GM12892 (cell line): ENCODE results near the gene CLK2.
"Not testable (repeated sequence)": the region's sequence is repeated elsewhere in the genome, so short reads cannot be mapped to it uniquely, and the experiment has no call there.

Source experiments
- DNase-seq: peaks from one replicate; pipeline ENCODE4 v3.0.0; 2011; ENCODE audit not compliant: insufficient read length
- FAIRE-seq: peaks from 2 replicates; lab custom pipeline; 2011; peaks lifted over from hg19 to GRCh38; lab: Jason Lieb, UNC
- POLR2A ChIP-seq: IDR thresholded peaks from 2 replicates; pipeline ENCODE4 v1.6.1; 2011; ENCODE audit warnings: low read depth, low read length, control low read depth
- POLR2AphosphoS5 ChIP-seq: IDR thresholded peaks from 2 replicates; pipeline ENCODE4 v1.6.1; 2011; ENCODE audit warnings: low read depth, low read length, control low read depth
- TAF1 ChIP-seq: IDR thresholded peaks from 2 replicates; pipeline ENCODE4 v1.6.1; 2011; ENCODE audit warnings: low read depth, mild to moderate bottlenecking, control low read depth, low read length, borderline replicate concordance

CLK2 gene

DNA sequence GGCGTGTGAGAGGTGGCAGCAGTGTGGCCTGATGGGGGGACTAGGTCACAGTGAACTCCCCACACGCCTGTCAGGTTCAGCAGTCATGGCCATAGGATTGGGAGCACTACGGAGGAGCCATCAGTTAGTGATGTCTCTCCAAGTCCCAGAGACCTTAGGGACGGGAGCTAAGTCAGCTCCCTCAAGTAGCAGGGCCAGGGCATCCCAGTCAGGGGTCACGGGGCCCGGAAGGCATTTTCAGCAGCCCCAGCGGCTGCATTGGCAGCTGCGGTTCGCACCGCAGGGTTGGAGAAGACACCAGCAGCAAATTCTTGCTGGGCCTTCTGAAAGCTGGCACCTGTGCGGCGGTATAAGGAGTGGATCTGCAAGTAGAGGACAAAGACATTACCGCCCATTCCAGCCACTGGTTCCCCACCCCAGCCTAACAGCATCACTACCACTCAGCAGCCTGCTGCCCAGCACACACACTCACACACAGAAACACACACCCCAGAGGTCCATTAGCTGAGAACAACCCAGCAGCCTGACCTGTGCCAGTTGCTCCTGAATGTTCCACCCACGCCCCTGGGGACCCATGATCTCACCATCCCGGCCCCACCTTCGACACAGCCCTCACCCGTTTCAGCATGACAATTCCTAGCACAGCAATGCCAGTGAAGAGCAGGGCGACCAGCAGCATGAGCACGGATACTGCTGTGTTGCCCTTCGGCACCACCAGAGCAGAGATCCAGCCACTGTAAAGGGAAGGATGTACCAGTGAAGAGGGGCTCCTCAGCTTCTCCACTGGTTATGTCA is 17.0 kb downstream of the CLK2 start:
- no peak; the same call in 1 of the 2 replicates for TF ChIP-seq POLR2AphosphoS5
- no peak for TF ChIP-seq POLR2A
- TF ChIP-seq TAF1, result no peak
- no peak for DNase-seq
- no peak for FAIRE-seq

DNA sequence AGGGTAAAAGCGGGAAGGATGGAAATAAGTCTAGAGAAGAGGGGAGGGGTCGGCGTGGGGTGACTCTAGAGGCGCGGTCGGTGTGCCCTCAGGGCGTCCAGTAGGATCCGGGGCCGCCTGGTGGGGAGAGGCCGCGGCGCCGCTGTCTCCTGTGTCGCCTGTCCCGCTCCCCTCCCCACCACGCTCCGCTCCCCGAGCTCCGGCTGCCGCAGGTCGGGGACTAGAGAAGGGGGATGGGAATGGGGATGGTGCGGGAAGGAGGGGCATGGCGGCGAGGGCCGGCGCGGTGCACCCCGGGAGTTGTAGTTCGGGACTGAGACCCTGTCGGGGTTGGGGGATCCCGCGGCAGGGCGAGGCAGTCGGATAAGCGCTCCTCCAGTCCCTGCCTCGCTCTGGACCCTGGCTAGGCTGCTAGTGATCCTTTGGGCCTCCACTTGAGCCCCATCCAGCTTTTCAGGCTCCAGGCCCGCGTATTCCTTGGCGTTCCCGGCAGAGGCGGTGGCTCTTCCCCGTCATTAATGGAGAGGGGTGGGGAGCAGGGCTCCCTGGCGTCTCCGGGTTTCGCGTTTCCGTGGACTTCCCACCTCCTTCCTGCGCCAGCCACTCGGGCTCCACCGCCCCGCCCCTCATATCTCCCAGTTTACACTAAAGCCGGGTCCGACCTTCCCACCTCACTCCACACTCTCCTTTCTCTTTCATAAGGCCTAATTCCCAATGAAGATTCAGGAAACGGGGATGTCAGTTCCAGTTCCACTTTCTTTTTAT is 17.9 kb downstream of the CLK2 start, which contains the start of gene ENTREP3:
Gene ENTREP3, minus strand, starts transcription at position 241 of the 765 bp plus-strand sequence. CDS start 606 bp downstream, outside the sequence.
- peak; percentile 97 for DNase-seq
- FAIRE-seq, result peak; percentile 94
- peak; percentile 42; the same call in 1 of the 2 replicates for TF ChIP-seq POLR2AphosphoS5
- peak; percentile 57; the same call in 1 of the 2 replicates for TF ChIP-seq POLR2A
- no peak for TF ChIP-seq TAF1

DNA sequence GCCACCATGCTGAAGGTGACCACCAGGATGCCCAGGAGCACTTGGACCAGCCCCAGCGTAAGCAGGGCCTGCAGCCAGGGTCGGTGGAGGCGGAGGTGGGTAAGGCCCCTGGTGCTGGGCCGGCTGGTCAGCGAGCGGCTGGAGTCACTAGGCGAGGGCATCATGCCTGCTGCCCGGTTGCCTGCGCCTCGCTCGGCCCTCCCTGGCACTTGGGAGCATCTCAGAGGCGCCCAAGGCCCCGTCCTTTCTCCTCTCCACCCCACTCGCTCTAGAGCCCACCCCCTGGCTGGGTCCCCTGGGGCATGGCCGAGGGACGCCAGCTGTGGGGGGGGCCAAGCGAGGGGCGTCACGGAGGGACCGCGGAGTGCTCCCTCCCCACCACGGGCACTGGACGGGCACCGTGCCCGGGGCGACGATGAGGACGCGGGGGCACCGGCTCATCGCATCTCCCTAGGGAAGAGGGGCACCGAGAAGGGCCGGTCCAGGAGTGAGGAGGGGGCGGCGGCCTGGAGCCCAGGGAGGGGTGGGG is 18.5 kb downstream of the CLK2 start:
- TF ChIP-seq POLR2A (no peak), POLR2AphosphoS5 (no peak), TAF1 (no peak)
- DNase-seq, result peak; percentile 43
- no peak for FAIRE-seq

GRCh38 chr1:155254228-155254713 is 19.0 kb downstream of the CLK2 start:
- TF ChIP-seq POLR2AphosphoS5, result no peak
- no peak for TF ChIP-seq TAF1
- TF ChIP-seq POLR2A, result no peak
- no peak for DNase-seq
- no peak for FAIRE-seq

GRCh38 chr1:155253797-155254196 is 19.5 kb downstream of the CLK2 start:
- no peak for FAIRE-seq
- DNase-seq, result no peak
- TF ChIP-seq POLR2A (no peak), TAF1 (no peak), POLR2AphosphoS5 (no peak)

GRCh38 chr1:155253208-155253607 is 20.1 kb downstream of the CLK2 start:
- DNase-seq (no peak), FAIRE-seq (no peak)
- no peak for TF ChIP-seq POLR2AphosphoS5
- TF ChIP-seq POLR2A, result no peak
- TF ChIP-seq TAF1, result no peak

GRCh38 chr1:155251566-155251965 is 21.7 kb downstream of the CLK2 start:
- TF ChIP-seq POLR2AphosphoS5 (no peak), TAF1 (no peak), POLR2A (no peak)
- DNase-seq (no peak), FAIRE-seq (no peak)

GRCh38 chr1:155250633-155251449 is 22.5 kb downstream of the CLK2 start:
- TF ChIP-seq POLR2A (no peak), POLR2AphosphoS5 (no peak), TAF1 (no peak)
- peak; percentile 95 for FAIRE-seq

GRCh38 chr1:155250246-155250632 is 23.1 kb downstream of the CLK2 start:
- FAIRE-seq, result no peak
- TF ChIP-seq POLR2A (no peak), TAF1 (no peak), POLR2AphosphoS5 (no peak)
- no peak for DNase-seq

More at GRCh38 chr1:155250633-155251449, 22.5 kb downstream of the CLK2 start:
- peak; percentile 99 for DNase-seq

DNA sequence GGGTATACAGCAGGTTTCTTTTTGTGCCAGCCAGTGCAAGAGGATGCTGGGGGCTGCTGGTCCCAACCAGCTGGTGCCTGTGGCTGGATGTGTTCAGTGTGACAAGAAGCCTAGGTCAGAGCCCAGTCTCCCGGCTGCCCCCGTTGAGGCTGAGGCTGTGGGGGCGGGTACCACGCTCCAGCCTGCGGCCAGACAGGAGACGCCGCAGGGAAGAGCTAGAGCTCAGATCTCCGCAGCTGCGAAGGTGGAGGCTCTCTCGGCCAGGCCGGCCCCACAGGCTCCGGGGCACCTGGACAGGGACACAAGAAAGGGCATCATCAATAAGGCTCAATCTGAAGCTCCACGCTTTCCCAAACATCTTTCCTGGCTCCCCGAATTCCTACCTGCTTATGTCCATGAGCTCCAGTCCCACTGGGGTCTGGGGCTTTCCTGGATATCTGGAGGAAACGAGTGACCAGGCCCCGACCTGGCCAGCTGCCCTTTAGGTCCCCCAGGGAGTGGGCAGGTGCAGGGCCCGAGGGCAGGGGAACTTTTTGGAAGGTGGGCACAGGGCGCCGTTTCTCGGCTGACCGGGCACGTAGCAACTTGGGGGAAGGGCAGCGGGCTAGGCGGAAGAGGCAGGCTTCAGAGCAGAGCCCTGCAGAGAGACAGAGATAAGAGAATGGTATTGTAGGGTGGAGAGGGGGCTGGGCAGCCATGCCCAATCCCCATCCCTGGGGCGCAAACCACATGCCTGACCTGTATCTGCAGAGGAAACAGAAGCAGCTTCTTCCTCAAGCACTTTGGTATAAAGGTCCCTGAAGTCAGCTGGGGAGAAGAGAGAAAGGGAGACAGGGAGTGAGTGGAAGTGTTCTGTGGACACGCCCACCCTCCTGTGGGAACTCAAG is 25.4 kb downstream of the CLK2 start:
- TF ChIP-seq POLR2A, result no peak
- no peak for TF ChIP-seq POLR2AphosphoS5
- TF ChIP-seq TAF1, result no peak
- FAIRE-seq, result no peak
- DNase-seq, result no peak

GRCh38 chr1:155246796-155247195 is 26.5 kb downstream of the CLK2 start:
- DNase-seq, FAIRE-seq: not testable (repeated sequence)
